Measurements from ENCODE around the gene GRM2. TPM values are rescaled to one million over a fixed set of nuclear protein-coding genes. Genes with fewer than 3 reads are reported as not detected.

GRM2 gene
- total RNA-seq, 4 donors from 2014 or later, result 0.17 TPM; not detected in 3

GRCh38 chr3:51686512-51687215, 20.2 kb upstream of the GRM2 start:
- TF ChIP-seq CTCF (IDR thresholded peaks at IDR 0.05; ENCODE audit: low read depth), result no peak

- TF ChIP-seq CTCF (IDR thresholded peaks at IDR 0.05; ENCODE audit: low read depth), result no peak
Observed at GRCh38 chr3:51687431-51688205, 19.2 kb upstream of the GRM2 start.

GRCh38 chr3:51688206-51688600, 18.7 kb upstream of the GRM2 start:
- no peak for TF ChIP-seq CTCF (IDR thresholded peaks at IDR 0.05; ENCODE audit: low read depth)

- no peak for TF ChIP-seq CTCF (IDR thresholded peaks at IDR 0.05; ENCODE audit: low read depth)
Observed at GRCh38 chr3:51691021-51691420, 15.8 kb upstream of the GRM2 start.

- TF ChIP-seq CTCF (IDR thresholded peaks at IDR 0.05; ENCODE audit: low read depth), result no peak
Observed at GRCh38 chr3:51691949-51692348, 14.9 kb upstream of the GRM2 start.

- TF ChIP-seq CTCF (IDR thresholded peaks at IDR 0.05; ENCODE audit: low read depth), result no peak
Observed at GRCh38 chr3:51692980-51693395, 13.9 kb upstream of the GRM2 start.

- TF ChIP-seq CTCF (IDR thresholded peaks at IDR 0.05; ENCODE audit: low read depth), result no peak
Observed at GRCh38 chr3:51696954-51697353, 9.9 kb upstream of the GRM2 start.

Data from subcutaneous adipose tissue (tissue), 4 donors.